ENCODE results near the gene NAT8. TPM values are rescaled to one million over a fixed set of nuclear protein-coding genes. Genes with fewer than 3 reads are reported as not detected.
"Not testable (repeated sequence)": the region's sequence is repeated elsewhere in the genome, so short reads cannot be mapped to it uniquely, and the experiment has no call there.

NAT8 gene
- total RNA-seq: not detected

- WGBS: 87% methylated on average over 4 of the region's 13 CpGs
- DNase-seq (ENCODE audit: low spot score in 2 of 2): no peak
- H3K27me3 ChIP-seq: no peaks in the 10 kb centered on the region
- H3K9me3 ChIP-seq: no peaks in the 10 kb centered on the region
- H3K4me3 ChIP-seq: no peak within 1 kb of the TSS
- no peaks in the 10 kb centered on the region for H3K36me3 ChIP-seq
- H3K27ac ChIP-seq: no peak within 1 kb of the TSS
- H3K4me1 ChIP-seq: no peaks in the 10 kb centered on the region
- TF ChIP-seq EP300 (IDR thresholded peaks at IDR 0.05) (no peak), CTCF (IDR thresholded peaks at IDR 0.05) (no peak), POLR2AphosphoS5 (IDR thresholded peaks at IDR 0.05) (no peak), POLR2A (IDR thresholded peaks at IDR 0.05) (no peak)
Measured at GRCh38 chr2:73642338-73643018, at the start of gene NAT8. TSS of gene NAT8 (minus strand) at chr2:73642422. CDS start at chr2:73641628, 794 bp downstream.

GRCh38 chr2:73690372-73691088 is 48.3 kb upstream of the NAT8 start:
- not testable (repeated sequence) for H3K4me1 ChIP-seq, H3K27me3 ChIP-seq

GRCh38 chr2:73688494-73688893 is 46.3 kb upstream of the NAT8 start:
- H3K36me3 ChIP-seq; H3K27ac ChIP-seq; H3K27me3 ChIP-seq; H3K9me3 ChIP-seq; H3K4me3 ChIP-seq; H3K4me1 ChIP-seq; DNase-seq (ENCODE audit: low spot score in 2 of 2): not testable (repeated sequence)
- WGBS: 94% methylated on average over 5 of the region's 5 CpGs

More at GRCh38 chr2:73690372-73691088, 48.3 kb upstream of the NAT8 start:
- TF ChIP-seq CTCF (IDR thresholded peaks at IDR 0.05): peak in 1 of 2 donors; percentile 42
- DNase-seq (ENCODE audit: low spot score in 2 of 2); H3K4me3 ChIP-seq; H3K27ac ChIP-seq; H3K9me3 ChIP-seq; H3K36me3 ChIP-seq: not testable (repeated sequence)
- 64% methylated on average over 4 of the region's 4 CpGs for WGBS

GRCh38 chr2:73685764-73686438 is 43.7 kb upstream of the NAT8 start:
- TF ChIP-seq CTCF (IDR thresholded peaks at IDR 0.05) (no peak), POLR2A (IDR thresholded peaks at IDR 0.05) (no peak), EP300 (IDR thresholded peaks at IDR 0.05) (no peak), POLR2AphosphoS5 (IDR thresholded peaks at IDR 0.05) (no peak)
- Histone ChIP-seq H3K36me3 (no peaks in the 10 kb centered on the region), H3K27ac (no peak overlapping the region), H3K9me3 (no peaks in the 10 kb centered on the region), H3K4me1 (no peaks in the 10 kb centered on the region), H3K27me3 (no peaks in the 10 kb centered on the region), H3K4me3 (no peak overlapping the region)
- DNase-seq (ENCODE audit: low spot score in 2 of 2): no peak
- 82% methylated on average over 4 of the region's 4 CpGs for WGBS

GRCh38 chr2:73684905-73685304 is 42.7 kb upstream of the NAT8 start:
- not testable (repeated sequence) for H3K27ac ChIP-seq; DNase-seq (ENCODE audit: low spot score in 2 of 2); H3K27me3 ChIP-seq; H3K4me3 ChIP-seq; H3K36me3 ChIP-seq; H3K4me1 ChIP-seq; H3K9me3 ChIP-seq
- 46% methylated on average over 7 of the region's 9 CpGs for WGBS

- H3K4me1 ChIP-seq; H3K36me3 ChIP-seq; H3K4me3 ChIP-seq; DNase-seq (ENCODE audit: low spot score in 2 of 2); H3K9me3 ChIP-seq; H3K27ac ChIP-seq; H3K27me3 ChIP-seq: not testable (repeated sequence)
- WGBS: 100% methylated on average over 1 of the region's 1 CpG
Measured at GRCh38 chr2:73684325-73684724, 42.1 kb upstream of the NAT8 start.

Measured in suprapubic skin (tissue), 4 donors.